ENCODE data around the gene SIRT4. TPM values are rescaled to one million over a fixed set of nuclear protein-coding genes. Genes with fewer than 3 reads are reported as not detected.

SIRT4 gene
- total and polyA plus RNA-seq, 10 of the 15 experiments (the other 5 are each of a cell fraction or from before 2014, with no cell fraction given): 0.19 to 0.98 (median 0.44) TPM

DNA sequence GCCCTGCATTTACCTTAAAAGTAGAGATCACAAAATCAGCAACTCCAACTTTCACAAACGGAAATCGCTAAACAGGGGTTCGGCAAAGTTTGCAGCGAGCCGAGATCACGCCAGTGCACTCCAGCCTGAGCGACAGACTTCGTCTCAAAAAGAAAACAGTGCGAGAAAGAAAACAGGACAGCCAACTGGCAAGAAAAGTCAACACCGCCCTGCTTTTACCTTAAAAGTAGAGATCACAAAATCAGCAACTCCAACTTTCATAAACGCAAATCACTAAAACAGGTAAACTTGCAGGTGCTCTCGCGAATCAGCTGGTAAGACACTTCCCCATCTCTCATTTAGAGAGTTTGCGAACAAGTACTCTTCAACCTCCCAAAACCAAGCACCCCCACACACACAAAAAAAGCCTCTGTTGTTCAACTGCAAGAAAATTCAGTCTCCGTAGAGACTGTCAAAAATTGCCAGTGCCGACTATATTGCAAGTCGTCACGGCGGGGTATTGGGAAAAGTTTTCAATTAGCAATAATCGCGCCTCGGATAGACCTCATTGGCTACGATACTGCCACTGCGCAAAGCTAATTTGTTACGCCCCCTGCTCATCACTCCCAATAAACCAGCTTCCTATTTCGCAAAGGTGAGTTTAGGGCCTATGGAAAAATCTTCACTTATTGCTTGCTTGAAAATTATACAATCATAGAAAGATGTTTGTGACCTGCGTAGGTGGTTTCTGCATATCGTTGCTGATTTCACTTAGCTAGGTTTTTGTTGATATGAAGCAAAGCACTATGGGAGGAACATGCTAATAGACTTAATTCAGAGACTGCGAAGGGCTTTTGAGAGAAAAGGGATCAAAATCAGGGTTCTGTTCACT is 9.2 kb upstream of the SIRT4 start, which contains the start of gene RNU4-1 (continued):
- TF ChIP-seq, protein P1, sequence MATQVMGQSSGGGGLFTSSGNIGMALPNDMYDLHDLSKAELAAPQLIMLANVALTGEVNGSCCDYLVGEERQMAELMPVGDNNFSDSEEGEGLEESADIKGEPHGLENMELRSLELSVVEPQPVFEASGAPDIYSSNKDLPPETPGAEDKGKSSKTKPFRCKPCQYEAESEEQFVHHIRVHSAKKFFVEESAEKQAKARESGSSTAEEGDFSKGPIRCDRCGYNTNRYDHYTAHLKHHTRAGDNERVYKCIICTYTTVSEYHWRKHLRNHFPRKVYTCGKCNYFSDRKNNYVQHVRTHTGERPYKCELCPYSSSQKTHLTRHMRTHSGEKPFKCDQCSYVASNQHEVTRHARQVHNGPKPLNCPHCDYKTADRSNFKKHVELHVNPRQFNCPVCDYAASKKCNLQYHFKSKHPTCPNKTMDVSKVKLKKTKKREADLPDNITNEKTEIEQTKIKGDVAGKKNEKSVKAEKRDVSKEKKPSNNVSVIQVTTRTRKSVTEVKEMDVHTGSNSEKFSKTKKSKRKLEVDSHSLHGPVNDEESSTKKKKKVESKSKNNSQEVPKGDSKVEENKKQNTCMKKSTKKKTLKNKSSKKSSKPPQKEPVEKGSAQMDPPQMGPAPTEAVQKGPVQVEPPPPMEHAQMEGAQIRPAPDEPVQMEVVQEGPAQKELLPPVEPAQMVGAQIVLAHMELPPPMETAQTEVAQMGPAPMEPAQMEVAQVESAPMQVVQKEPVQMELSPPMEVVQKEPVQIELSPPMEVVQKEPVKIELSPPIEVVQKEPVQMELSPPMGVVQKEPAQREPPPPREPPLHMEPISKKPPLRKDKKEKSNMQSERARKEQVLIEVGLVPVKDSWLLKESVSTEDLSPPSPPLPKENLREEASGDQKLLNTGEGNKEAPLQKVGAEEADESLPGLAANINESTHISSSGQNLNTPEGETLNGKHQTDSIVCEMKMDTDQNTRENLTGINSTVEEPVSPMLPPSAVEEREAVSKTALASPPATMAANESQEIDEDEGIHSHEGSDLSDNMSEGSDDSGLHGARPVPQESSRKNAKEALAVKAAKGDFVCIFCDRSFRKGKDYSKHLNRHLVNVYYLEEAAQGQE (IDR thresholded peaks at IDR 0.05; ENCODE audit: low read depth, low read length): peak; percentile 45; the same call in 1 of the 2 replicates
- TF ChIP-seq JUND (IDR thresholded peaks at IDR 0.05; ENCODE audit: low read depth, low read length) (no peak), RELA (IDR thresholded peaks at IDR 0.05; ENCODE audit: borderline replicate concordance, partially characterized antibody) (no peak), RAD51 (IDR thresholded peaks at IDR 0.05) (peak; percentile 37; the same call in 1 of the 2 replicates), HDAC6 (IDR thresholded peaks at IDR 0.05; ENCODE audit: unreplicated experiment) (peak; percentile 99), HDAC2 (IDR thresholded peaks at IDR 0.05) (no peak), BMI1 (IDR thresholded peaks at IDR 0.05; ENCODE audit: borderline replicate concordance) (peak; percentile 78), NR2C1 (IDR thresholded peaks at IDR 0.05) (no peak), ETV6 (conservative IDR thresholded peaks at IDR 0.05 in 1 of 2, IDR thresholded peaks at IDR 0.05 in 1 of 2; ENCODE audit: borderline replicate concordance in 1 of 2, low read depth in 1 of 2) (peak in 1 of 2 experiments; percentile 77; a peak in 1 of 4 replicates), CBX5 (IDR thresholded peaks at IDR 0.05; ENCODE audit: low read depth) (peak; percentile 95), CHD1 (IDR thresholded peaks at IDR 0.05; ENCODE audit: low read depth, low read length) (no peak), ATF7 (IDR thresholded peaks at IDR 0.05; ENCODE audit: low read depth) (peak; percentile 66), RUNX3 (IDR thresholded peaks at IDR 0.05; ENCODE audit: low read length) (peak; percentile 79), NFIC (IDR thresholded peaks at IDR 0.05; ENCODE audit: low read depth, low read length) (peak; percentile 96), SREBF1 (IDR thresholded peaks at IDR 0.05; ENCODE audit: low read length) (no peak), SRF (IDR thresholded peaks at IDR 0.05; ENCODE audit: low read depth in 2 of 2, low read length in 2 of 2) (peak in 1 of 2 experiments; percentile 60; a peak in 1 of 4 replicates), CBX3 (IDR thresholded peaks at IDR 0.05; ENCODE audit: borderline replicate concordance, low read depth) (no peak), YBX1 (IDR thresholded peaks at IDR 0.05) (no peak), RBBP5 (conservative IDR thresholded peaks at IDR 0.05) (no peak), CREB1 (IDR thresholded peaks at IDR 0.05; ENCODE audit: low read depth) (peak; percentile 81; the same call in 1 of the 2 replicates), SMC3 (IDR thresholded peaks at IDR 0.05; ENCODE audit: borderline replicate concordance, low read length) (no peak), HDGF (IDR thresholded peaks at IDR 0.05) (no peak)
- TF ChIP-seq, protein P2, sequence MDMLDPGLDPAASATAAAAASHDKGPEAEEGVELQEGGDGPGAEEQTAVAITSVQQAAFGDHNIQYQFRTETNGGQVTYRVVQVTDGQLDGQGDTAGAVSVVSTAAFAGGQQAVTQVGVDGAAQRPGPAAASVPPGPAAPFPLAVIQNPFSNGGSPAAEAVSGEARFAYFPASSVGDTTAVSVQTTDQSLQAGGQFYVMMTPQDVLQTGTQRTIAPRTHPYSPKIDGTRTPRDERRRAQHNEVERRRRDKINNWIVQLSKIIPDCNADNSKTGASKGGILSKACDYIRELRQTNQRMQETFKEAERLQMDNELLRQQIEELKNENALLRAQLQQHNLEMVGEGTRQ (IDR thresholded peaks at IDR 0.05; ENCODE audit: borderline replicate concordance, low read depth, low read length): no peak
- TF ChIP-seq, protein P3, sequence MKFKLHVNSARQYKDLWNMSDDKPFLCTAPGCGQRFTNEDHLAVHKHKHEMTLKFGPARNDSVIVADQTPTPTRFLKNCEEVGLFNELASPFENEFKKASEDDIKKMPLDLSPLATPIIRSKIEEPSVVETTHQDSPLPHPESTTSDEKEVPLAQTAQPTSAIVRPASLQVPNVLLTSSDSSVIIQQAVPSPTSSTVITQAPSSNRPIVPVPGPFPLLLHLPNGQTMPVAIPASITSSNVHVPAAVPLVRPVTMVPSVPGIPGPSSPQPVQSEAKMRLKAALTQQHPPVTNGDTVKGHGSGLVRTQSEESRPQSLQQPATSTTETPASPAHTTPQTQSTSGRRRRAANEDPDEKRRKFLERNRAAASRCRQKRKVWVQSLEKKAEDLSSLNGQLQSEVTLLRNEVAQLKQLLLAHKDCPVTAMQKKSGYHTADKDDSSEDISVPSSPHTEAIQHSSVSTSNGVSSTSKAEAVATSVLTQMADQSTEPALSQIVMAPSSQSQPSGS (IDR thresholded peaks at IDR 0.05; ENCODE audit: low read length): peak; percentile 100

All from GM12878 (cell line).